Measurements from ENCODE around the gene JAM2.
"Not testable (repeated sequence)": the region's sequence is repeated elsewhere in the genome, so short reads cannot be mapped to it uniquely, and the experiment has no call there.

JAM2 gene, protein sequence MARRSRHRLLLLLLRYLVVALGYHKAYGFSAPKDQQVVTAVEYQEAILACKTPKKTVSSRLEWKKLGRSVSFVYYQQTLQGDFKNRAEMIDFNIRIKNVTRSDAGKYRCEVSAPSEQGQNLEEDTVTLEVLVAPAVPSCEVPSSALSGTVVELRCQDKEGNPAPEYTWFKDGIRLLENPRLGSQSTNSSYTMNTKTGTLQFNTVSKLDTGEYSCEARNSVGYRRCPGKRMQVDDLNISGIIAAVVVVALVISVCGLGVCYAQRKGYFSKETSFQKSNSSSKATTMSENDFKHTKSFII

DNA sequence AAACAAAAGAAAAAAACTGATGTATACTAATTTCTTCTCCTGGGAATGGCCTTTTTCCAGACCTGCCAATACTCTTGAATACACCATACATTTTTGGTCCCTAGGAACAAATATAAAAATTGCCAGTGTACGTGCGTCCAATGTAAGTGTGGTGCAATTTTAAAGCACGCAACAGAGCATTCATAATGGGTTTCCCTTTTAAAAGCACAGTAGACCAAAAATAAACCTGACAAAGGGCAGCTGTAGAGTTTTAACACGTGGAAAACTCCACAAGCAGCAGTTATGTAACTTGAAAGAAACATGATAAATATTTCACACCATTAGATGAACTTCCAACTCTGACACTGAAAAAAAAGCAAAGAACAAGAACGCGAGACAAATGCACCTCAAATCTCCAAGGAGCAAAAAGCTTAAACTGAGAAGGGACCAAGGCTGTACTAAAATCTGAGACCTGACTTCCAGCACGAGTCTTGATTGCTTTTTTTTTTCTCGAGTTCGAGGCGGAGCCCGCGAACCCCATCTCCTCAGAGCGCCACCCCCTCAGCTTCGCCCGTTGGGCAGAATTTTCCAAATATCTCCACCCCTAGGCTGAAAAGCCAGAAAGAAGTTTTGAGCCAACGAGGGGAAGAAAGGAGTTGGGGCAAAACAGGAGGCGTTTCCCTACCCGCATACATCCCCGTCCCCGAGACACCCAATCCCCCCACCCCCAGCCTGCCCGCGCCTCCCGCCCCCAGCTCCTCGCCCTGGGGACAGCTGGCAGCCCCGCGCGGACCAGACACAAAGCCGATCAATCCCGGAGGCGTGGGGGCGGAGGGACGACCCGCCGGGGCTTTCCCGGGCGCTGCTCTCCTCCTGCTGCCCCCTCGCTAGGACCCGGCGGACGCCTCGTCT lies at the start of gene JAM2:
Gene JAM2, plus strand, starts transcription at position 599 of the 891 bp plus-strand sequence. CDS start 564 bp downstream, outside the sequence.
- DNase-seq: peak in 1 of 2 experiments; percentile 22

GRCh38 chr21:25589887-25590286 lies 49.2 kb upstream of the JAM2 start:
- DNase-seq: no peak

- peak; percentile 81 to 82 for DNase-seq
Observed at GRCh38 chr21:25607151-25608043, 31.7 kb upstream of the JAM2 start, which contains the start of gene MRPL39. TSS of gene MRPL39 (minus strand) at chr21:25607481. CDS start at chr21:25607475, 6 bp downstream.

DNA sequence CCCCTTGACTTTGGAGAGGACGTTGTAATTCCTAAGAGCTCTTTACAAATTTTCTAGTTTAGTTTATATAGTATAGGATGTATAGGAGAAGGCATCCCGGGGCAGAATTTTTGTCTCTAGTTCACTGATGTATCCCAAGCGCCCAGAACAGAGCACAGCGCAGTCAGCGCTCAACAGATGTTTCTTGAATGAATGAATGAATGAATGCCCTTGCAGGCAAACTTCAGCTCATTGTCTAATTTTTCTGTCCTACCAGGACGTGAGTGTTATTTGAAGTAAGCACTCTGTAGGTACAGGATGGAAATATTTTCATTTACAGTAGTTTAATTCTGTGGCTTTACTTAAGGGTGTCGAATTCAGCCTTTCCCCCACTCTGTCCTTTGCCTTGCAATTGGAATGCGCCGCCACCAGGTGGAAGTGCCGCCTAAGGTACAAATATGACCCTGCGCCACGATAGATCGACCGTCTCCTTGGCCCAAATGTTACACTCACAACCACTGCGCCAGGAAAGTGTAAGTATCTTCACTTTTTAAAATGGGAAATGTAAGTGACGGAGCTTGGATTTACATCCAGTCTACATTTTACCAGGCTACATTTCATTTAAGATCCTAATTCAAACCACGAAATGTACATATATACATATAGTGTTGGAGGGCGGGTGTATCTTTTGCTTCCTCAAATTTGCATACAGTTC lies 30.9 kb upstream of the JAM2 start:
- DNase-seq: peak; percentile 73 to 74

GRCh38 chr21:25614441-25614840 lies 24.6 kb upstream of the JAM2 start:
- DNase-seq: no peak

- DNase-seq: no peak
Observed at GRCh38 chr21:25615880-25616279, 23.2 kb upstream of the JAM2 start.

GRCh38 chr21:25619198-25619597 lies 19.9 kb upstream of the JAM2 start:
- DNase-seq: no peak

DNA sequence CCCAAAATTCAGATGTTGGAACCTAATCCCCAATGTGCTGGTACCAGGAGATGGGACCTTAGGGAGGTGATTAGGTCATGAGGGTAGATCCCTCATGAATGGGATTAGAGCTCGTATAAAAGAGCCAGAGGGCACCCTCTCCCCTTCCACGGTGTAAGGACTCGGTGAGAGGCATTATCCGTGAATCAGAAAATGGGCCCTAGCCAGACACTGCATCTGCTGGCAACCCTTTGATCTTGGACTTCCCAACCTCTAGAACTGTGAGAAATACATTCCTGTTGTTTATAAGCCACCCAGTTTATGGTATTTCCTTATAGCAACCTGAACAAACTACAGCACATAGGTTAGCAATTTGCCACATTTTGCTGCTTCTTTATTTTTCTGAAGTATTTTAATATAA lies 14.5 kb upstream of the JAM2 start:
- no peak for DNase-seq

DNA sequence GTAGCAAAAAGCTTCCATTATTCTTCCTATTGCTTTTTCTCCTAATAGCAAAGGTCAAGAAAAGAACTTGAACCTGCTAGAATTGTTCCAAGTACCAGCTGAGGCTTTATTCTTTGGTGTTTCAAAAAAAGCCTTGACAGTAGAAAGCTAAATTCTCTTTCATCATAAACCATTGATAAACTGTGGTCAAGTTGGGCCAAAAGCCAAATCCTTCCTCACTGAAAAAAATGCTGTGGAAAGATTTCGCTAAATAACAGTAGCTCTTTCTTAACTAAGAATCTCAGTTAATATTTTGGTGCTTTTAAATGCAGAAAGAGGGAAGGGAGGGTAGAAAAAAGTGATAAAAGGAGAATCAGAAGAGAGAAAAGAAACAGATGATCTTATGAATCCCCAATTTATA lies 14.0 kb upstream of the JAM2 start:
- no peak for DNase-seq

- DNase-seq: not testable (repeated sequence)
Observed at GRCh38 chr21:25625776-25626555, 13.1 kb upstream of the JAM2 start.

GRCh38 chr21:25626757-25627156 lies 12.3 kb upstream of the JAM2 start:
- DNase-seq: no peak

GRCh38 chr21:25632296-25632695 lies 6.8 kb upstream of the JAM2 start:
- DNase-seq: no peak

DNA sequence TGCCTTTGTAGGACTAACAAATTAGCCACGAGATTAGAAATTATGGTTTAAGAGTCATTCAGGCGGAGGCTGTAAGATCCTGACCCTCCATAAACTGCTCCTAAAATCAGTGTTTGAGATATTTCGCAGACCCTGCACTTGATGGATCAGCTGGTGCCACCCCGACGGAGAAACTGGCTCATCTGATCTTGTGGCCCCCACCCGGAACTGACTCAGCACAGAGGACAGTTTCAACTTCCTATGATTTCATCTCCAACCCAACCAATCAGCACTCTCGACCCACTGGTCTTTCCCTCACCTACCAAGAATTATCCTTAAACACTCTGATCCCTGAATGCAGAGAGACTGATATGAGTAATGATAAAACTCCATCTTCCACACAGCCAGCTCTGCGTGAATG lies 3.7 kb upstream of the JAM2 start:
- DNase-seq: no peak

DNA sequence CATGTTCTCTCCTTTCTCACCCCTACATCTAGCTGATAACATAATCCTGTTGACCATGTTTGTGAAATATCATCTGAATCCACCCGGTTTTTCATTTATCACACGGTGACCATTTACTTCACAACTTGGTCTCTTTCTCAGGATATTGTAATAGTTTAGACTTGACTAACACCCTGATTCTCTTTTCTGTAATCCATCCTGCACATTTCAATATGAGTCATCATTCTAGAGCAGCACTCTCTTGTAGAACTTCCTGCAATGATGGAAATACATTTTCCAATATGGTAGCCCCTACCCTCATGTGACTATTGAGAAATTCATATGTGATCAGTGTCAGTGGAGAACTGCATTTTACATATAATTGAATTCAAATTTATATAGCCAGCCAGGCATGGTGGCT lies 2.3 kb upstream of the JAM2 start:
- no peak for DNase-seq

DNA sequence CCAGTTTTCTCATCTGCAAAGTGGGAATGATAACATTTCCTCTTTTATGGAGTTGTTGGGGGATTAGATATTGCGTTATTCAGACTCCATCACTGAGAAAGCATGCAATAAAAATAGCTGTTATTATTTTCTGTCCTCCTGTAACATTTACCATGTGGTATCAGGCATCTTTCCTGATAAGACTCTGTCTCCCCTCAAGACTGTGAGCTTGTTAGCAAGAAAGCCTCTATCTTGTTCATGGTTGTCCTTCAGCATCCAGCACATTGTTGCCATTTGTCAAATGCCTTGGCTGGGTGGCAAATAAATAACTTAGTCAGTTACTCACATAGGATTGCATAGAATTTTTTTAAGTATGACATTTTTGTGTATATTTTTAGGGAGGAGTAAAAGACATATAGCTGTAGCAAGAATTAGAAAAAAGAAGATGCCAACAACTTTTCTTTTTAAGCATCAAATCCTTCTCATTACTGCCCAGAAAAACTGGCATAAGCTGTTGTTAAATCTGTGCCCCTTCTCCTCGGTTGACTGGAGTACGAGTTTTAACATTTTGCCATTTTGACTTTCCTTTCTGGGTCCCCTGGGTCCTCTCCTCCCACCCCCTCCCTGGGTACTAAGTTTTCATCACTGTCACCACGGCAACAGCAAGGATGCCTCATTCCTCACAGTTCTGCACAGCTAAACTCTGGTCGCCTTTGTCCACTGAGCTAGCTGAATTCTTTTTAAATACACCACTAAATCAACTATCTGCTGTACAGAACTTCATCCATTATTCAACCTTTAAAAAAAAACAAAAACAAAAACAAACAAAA lies 1.0 kb upstream of the JAM2 start:
- DNase-seq: no peak

- DNase-seq: peak; percentile 19 to 30
Observed at GRCh38 chr21:25639551-25640201, 618 bp downstream of the JAM2 start.

DNA sequence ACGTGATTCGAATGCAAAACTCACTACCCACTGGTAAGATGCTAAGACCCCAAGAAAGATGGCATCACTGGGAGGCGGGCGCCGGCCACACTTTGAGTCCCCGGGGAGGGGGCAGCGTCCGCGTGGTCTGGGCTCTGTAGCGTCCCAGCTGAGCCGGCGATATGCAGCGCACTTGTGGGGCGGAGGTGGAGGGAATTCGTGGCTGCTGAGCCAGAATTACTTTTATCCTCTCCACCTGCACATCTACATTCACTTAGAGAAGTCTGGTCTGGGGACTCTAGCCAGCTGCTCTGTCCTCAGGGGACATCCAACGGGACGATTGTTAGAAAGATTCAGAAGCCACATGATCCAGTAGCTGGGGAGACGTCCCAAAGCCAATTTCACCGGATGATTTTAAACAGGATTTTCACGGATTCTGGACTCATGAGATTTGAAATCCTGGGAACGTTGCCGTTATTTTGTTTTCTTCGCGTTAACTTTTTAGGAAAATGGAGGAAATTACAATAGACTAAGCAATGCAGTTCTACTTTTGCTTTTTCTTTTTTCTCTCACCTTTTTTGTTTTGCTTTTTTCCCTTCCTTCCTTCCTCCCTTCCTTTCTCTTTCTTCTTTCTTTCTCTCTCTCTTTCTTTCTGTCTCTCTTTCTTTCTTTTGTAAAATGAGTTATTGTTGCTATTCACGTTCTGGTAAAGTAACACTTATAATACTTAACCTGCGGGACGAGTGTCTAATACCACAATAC lies 1.3 kb downstream of the JAM2 start:
- peak in 1 of 2 experiments; percentile 0 for DNase-seq

- no peak for DNase-seq
Observed at GRCh38 chr21:25640943-25641292, 1.9 kb downstream of the JAM2 start.

- DNase-seq: no peak
Observed at GRCh38 chr21:25643486-25643885, 4.4 kb downstream of the JAM2 start.
